OCI-LY1 (cell line): ENCODE results near the gene KRT4.

Experiments used
- H2AFZ ChIP-seq: fragments of 200-600 bp; sonication (generic), shearing (Covaris generic); 2 replicates; pipeline ENCODE4 v1.6.0; 2014; ENCODE audit warnings: antibody characterized with exemption, mild to moderate bottlenecking, low read length
- H3F3A ChIP-seq: fragments of 200-600 bp; sonication (generic), shearing (Covaris generic); 2 replicates; pipeline ENCODE4 v1.6.0; 2014; ENCODE audit warnings: mild to moderate bottlenecking, antibody characterized with exemption, low read length, moderate library complexity; ENCODE audit not compliant: insufficient read depth
- H3K27ac ChIP-seq: fragments of 200-600 bp; sonication (generic); 2 replicates; pipeline ENCODE4 v1.5.1; 2014; ENCODE audit warnings: low read length, mixed run types, mild to moderate bottlenecking, low read depth; ENCODE audit not compliant: poor library complexity, severe bottlenecking
- H3K27me3 ChIP-seq: fragments of 200-600 bp; sonication (generic); 2 replicates; pipeline ENCODE4 v1.6.0; 2014; ENCODE audit warnings: antibody characterized with exemption, mild to moderate bottlenecking, low read length, moderate library complexity; ENCODE audit not compliant: insufficient read depth
- H3K36me3 ChIP-seq: fragments of 200-600 bp; sonication (generic); 2 replicates; pipeline ENCODE4 v1.6.1; 2014; ENCODE audit warnings: mild to moderate bottlenecking, antibody characterized with exemption, low read length, moderate library complexity, mixed read lengths; ENCODE audit not compliant: insufficient read depth
- H3K4me1 ChIP-seq: fragments of 200-600 bp; sonication (generic); 2 replicates; pipeline ENCODE4 v1.5.1; 2014; ENCODE audit warnings: mild to moderate bottlenecking, low read length, moderate library complexity; ENCODE audit not compliant: insufficient read depth, severe bottlenecking
- H3K4me2 ChIP-seq: fragments of 200-600 bp; sonication (generic), shearing (Covaris generic); 2 replicates; pipeline ENCODE4 v1.6.1; 2014; ENCODE audit warnings: low read length
- H3K4me3 ChIP-seq: fragments of 200-600 bp; sonication (generic); 2 replicates; pipeline ENCODE4 v1.5.1; 2014; ENCODE audit warnings: low read length, low read depth, mild to moderate bottlenecking, mixed read lengths; ENCODE audit not compliant: poor library complexity, severe bottlenecking
- H3K79me2 ChIP-seq: fragments of 200-600 bp; shearing (Covaris generic); 2 replicates; pipeline ENCODE4 v1.6.1; 2016; ENCODE audit warnings: mixed run types, low read length, mixed read lengths; ENCODE audit not compliant: insufficient read depth
- H3K9ac ChIP-seq: fragments of 200-600 bp; sonication (generic), shearing (Covaris generic); 2 replicates; pipeline ENCODE4 v1.6.1; 2014; ENCODE audit warnings: mild to moderate bottlenecking, low read length, mixed read lengths
- H3K9me2 ChIP-seq: fragments of 200-600 bp; sonication (generic), shearing (Covaris generic); 2 replicates; pipeline ENCODE4 v1.6.1; 2014; ENCODE audit warnings: low read depth, mild to moderate bottlenecking, low read length, mixed read lengths
- H3K9me3 ChIP-seq: fragments of 200-600 bp; shearing (Covaris generic); 2 replicates; pipeline ENCODE4 v1.6.1; 2014; ENCODE audit warnings: low read length, mixed read lengths
- H4K20me1 ChIP-seq: fragments of 200-600 bp; sonication (generic), shearing (Covaris generic); 2 replicates; pipeline ENCODE4 v1.6.0; 2016; ENCODE audit warnings: mild to moderate bottlenecking, low read length; ENCODE audit not compliant: insufficient read depth
- CTCF ChIP-seq: fragments of 200-600 bp; sonication (generic), shearing (Covaris generic); IDR thresholded peaks from 2 replicates; pipeline ENCODE4 v1.5.1; 2017; ENCODE audit warnings: mild to moderate bottlenecking, antibody characterized with exemption, low read length, moderate library complexity, mixed read lengths
- EZH2 ChIP-seq: fragments of 200-600 bp; sonication (generic), shearing (Covaris generic); IDR thresholded peaks from 2 replicates; pipeline ENCODE4 v1.8.0; 2017; ENCODE audit warnings: borderline replicate concordance, mixed run types, mild to moderate bottlenecking, antibody characterized with exemption, low read length, moderate library complexity, mixed read lengths

Gene KRT4

GRCh38 chr12:52813885-52814709 is at the start of gene KRT4:
TSS of gene KRT4 (minus strand) at chr12:52814116. CDS start at chr12:52814058, 58 bp downstream.
- H3K4me3 ChIP-seq: no peak within 1 kb of the TSS
- H3K27me3 ChIP-seq: peaks cover 8% of the 10 kb centered on the region
- H3K9me2 ChIP-seq: no peaks in the 10 kb centered on the region
- H3K4me1 ChIP-seq: no peaks in the 10 kb centered on the region
- no peaks in the 10 kb centered on the region for H3K9me3 ChIP-seq
- no peak within 1 kb of the TSS for H3K9ac ChIP-seq
- no peaks in the 10 kb centered on the region for H3K79me2 ChIP-seq
- H2AFZ ChIP-seq: no peak within 1 kb of the TSS
- H4K20me1 ChIP-seq: no peaks in the 10 kb centered on the region
- TF ChIP-seq EZH2 (no peak), CTCF (no peak)
- no peak within 1 kb of the TSS for H3K4me2 ChIP-seq
- no peaks in the 10 kb centered on the region for H3F3A ChIP-seq
- H3K36me3 ChIP-seq: no peaks in the 10 kb centered on the region
- H3K27ac ChIP-seq: no peak within 1 kb of the TSS

DNA sequence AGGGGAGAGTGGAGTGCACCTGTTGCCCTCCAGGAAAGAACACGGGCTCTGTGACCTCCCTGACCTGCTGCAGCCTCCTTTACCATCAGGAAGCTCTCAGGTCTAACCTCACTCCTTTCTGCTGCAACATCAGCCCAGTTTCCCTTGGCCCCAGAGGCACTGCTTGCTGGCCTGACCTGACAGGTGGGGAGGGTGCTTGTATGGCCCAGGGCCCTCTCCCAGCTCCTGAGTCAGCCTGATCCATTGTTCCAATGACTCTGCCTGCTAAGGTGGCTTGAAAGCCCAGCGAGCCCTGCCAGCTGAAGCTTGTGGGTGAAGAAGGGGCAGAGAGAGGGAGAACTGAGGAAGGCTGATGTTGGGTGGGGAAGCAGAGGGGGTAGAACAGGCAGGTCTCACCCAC is 48.1 kb upstream of the KRT4 start:
- Histone ChIP-seq H3K36me3 (no peaks in the 10 kb centered on the region), H3K4me2 (no peak overlapping the region), H3K9ac (no peak overlapping the region), H3K4me3 (no peak overlapping the region), H3K9me3 (no peaks in the 10 kb centered on the region), H2AFZ (no peak overlapping the region), H3F3A (no peaks in the 10 kb centered on the region), H3K9me2 (no peaks in the 10 kb centered on the region), H3K79me2 (no peaks in the 10 kb centered on the region), H3K4me1 (no peaks in the 10 kb centered on the region), H4K20me1 (no peaks in the 10 kb centered on the region), H3K27ac (no peak overlapping the region), H3K27me3 (no peaks in the 10 kb centered on the region)
- TF ChIP-seq EZH2 (no peak), CTCF (no peak)

- Histone ChIP-seq H3F3A (no peaks in the 10 kb centered on the region), H4K20me1 (no peaks in the 10 kb centered on the region), H3K9ac (no peak overlapping the region), H3K4me1 (no peaks in the 10 kb centered on the region), H3K4me3 (no peak overlapping the region), H2AFZ (no peak overlapping the region), H3K27me3 (no peaks in the 10 kb centered on the region), H3K36me3 (no peaks in the 10 kb centered on the region), H3K27ac (no peak overlapping the region), H3K9me3 (no peaks in the 10 kb centered on the region), H3K9me2 (no peaks in the 10 kb centered on the region), H3K4me2 (no peak overlapping the region), H3K79me2 (no peaks in the 10 kb centered on the region)
- TF ChIP-seq EZH2 (no peak), CTCF (no peak)
These were observed 47.6 kb upstream of the KRT4 start for GRCh38 chr12:52861511-52861910.
